Caco-2 (cell line): ENCODE data around the gene SCLT1. TPM values are rescaled to one million over a fixed set of nuclear protein-coding genes. Genes with fewer than 3 reads are reported as not detected.

Source experiments
- BruUV-seq: library from RNA; stranded (reverse); fragments of 400-500 nt; replicated peaks from 2 replicates; lab custom pipeline; 2021; lab: Mats Ljungman, UMichigan
- CTCF ChIA-PET: fragments of 300-600 bp; sonication (Branson Sonifier 250); formaldehyde crosslinking; loops from one replicate; lab custom pipeline; 2022; ENCODE audit warnings: antibody characterized with exemption; lab: Charles Lee
- POLR2A ChIA-PET: fragments of 300-600 bp; sonication (Branson Sonifier 250); formaldehyde crosslinking; loops from one replicate; lab custom pipeline; 2022; ENCODE audit warnings: antibody characterized with exemption; lab: Charles Lee
- DNase-seq, 2 experiments: peaks; one replicate each; pipeline versions ENCODE4 v3.0.0 to v3.0.0-alpha.2; 2020 to 2022
- H3K27me3 ChIP-seq: replicated peaks from 2 replicates; pipeline ENCODE4 v1.6.0; 2011; ENCODE audit warnings: low read length; ENCODE audit not compliant: control insufficient read depth, insufficient read depth
- H3K36me3 ChIP-seq: 2 replicates; pipeline ENCODE4 v1.5.1; 2011; ENCODE audit warnings: low read length; ENCODE audit not compliant: control insufficient read depth, insufficient read depth
- H3K4me1 ChIP-seq: fragments of 250-450 bp; sonication (Bioruptor Pico); 2 replicates; pipeline ENCODE4 v1.5.1; 2020; ENCODE audit warnings: mild to moderate bottlenecking
- H3K4me3 ChIP-seq: 2 replicates; pipeline ENCODE4 v1.5.1; 2011; ENCODE audit warnings: low read depth, mild to moderate bottlenecking, control low read depth, low read length
- H3K9me3 ChIP-seq: fragments of 250-450 bp; sonication (Bioruptor Pico); 2 replicates; pipeline ENCODE4 v1.5.1; 2020; ENCODE audit warnings: mild to moderate bottlenecking, moderate library complexity
- H3K27ac Mint-ChIP-seq: one replicate; pipeline ENCODE4 v1.8.0; 2022; ENCODE audit warnings: mixed read lengths; ENCODE audit not compliant: unreplicated experiment
- H3K27me3 Mint-ChIP-seq: one replicate; pipeline ENCODE4 v1.8.0; 2022; ENCODE audit warnings: mixed read lengths; ENCODE audit not compliant: insufficient read depth, unreplicated experiment
- H3K36me3 Mint-ChIP-seq: one replicate; pipeline ENCODE4 v1.8.0; 2022; ENCODE audit warnings: mild to moderate bottlenecking, mixed read lengths; ENCODE audit not compliant: insufficient read depth, unreplicated experiment
- H3K4me1 Mint-ChIP-seq: one replicate; pipeline ENCODE4 v1.8.0; 2022; ENCODE audit warnings: low read depth, mixed read lengths; ENCODE audit not compliant: unreplicated experiment
- H3K4me3 Mint-ChIP-seq: one replicate; pipeline ENCODE4 v1.8.0; 2022; ENCODE audit warnings: mild to moderate bottlenecking, moderate library complexity, mixed read lengths; ENCODE audit not compliant: unreplicated experiment
- H3K9me3 Mint-ChIP-seq: one replicate; pipeline ENCODE4 v1.8.0; 2022; ENCODE audit warnings: mixed read lengths; ENCODE audit not compliant: unreplicated experiment
- CTCF ChIP-seq, 2 experiments: fragments of 200-600 bp in 1 of 2; IDR thresholded peaks; 1 replicate in 1 of 2; 2 replicates in 1 of 2; pipeline versions ENCODE4 v1.5.1 to v1.8.0; 2011 to 2022; ENCODE audit warnings: antibody characterized with exemption in 1 of 2, control low read depth in 1 of 2, inconsistent platforms in 1 of 2, low read depth in 1 of 2, low read length in 1 of 2, mild to moderate bottlenecking in 1 of 2, moderate library complexity in 1 of 2; ENCODE audit not compliant: insufficient read depth in 1 of 2, severe bottlenecking in 1 of 2, unreplicated experiment in 1 of 2
- intact Hi-C: fragments of 100-400 bp; cut with micrococcal nuclease; formaldehyde crosslinking; loops from one replicate; pipeline ENCODE4 v1.10.0; 2022; ENCODE audit not compliant: unreplicated experiment
- total RNA-seq: library from RNA; stranded (reverse); gene quantifications from 2 replicates; pipeline ENCODE4 v1.2.3, GENCODE V29; 2022

SCLT1 gene
- total RNA-seq, 1 experiment from 2014 or later, result 9.3 TPM

GRCh38 chr4:128856246-128856645 lies 237.1 kb downstream of the SCLT1 start:
- H3K4me3 Mint-ChIP-seq, result no peak overlapping the region
- H3K36me3 Mint-ChIP-seq, result peaks cover 95% of the 10 kb centered on the region
- no peak for TF ChIP-seq CTCF (IDR thresholded peaks at IDR 0.05; ENCODE audit: insufficient read depth in 1 of 2, low read depth in 1 of 2, low read length in 1 of 2, severe bottlenecking in 1 of 2, unreplicated experiment in 1 of 2)
- POLR2A ChIA-PET, result no interaction called here
- H3K4me1 Mint-ChIP-seq, result no peaks in the 10 kb centered on the region
- no peak overlapping the region for H3K4me3 ChIP-seq
- no peak for DNase-seq
- intact Hi-C loops, result no loop called here
- no peaks in the 10 kb centered on the region for H3K36me3 ChIP-seq
- H3K27ac Mint-ChIP-seq, result no peak overlapping the region
- no peaks in the 10 kb centered on the region for H3K27me3 Mint-ChIP-seq
- CTCF ChIA-PET, result no interaction called here
- BruUV-seq, result no TSS peak
- no peaks in the 10 kb centered on the region for H3K27me3 ChIP-seq
- H3K4me1 ChIP-seq, result no peaks in the 10 kb centered on the region
- H3K9me3 Mint-ChIP-seq, result no peaks in the 10 kb centered on the region
- no peaks in the 10 kb centered on the region for H3K9me3 ChIP-seq

- no peaks in the 10 kb centered on the region for H3K4me1 ChIP-seq
- TF ChIP-seq CTCF (IDR thresholded peaks at IDR 0.05; ENCODE audit: insufficient read depth in 1 of 2, low read depth in 1 of 2, low read length in 1 of 2, severe bottlenecking in 1 of 2, unreplicated experiment in 1 of 2), result no peak
- H3K27ac Mint-ChIP-seq, result no peak overlapping the region
- H3K9me3 Mint-ChIP-seq, result no peaks in the 10 kb centered on the region
- CTCF ChIA-PET, result no interaction called here
- POLR2A ChIA-PET, result no interaction called here
- H3K27me3 Mint-ChIP-seq, result no peaks in the 10 kb centered on the region
- H3K4me1 Mint-ChIP-seq, result no peaks in the 10 kb centered on the region
- intact Hi-C loops, result no loop called here
- no peaks in the 10 kb centered on the region for H3K27me3 ChIP-seq
- H3K36me3 ChIP-seq, result no peaks in the 10 kb centered on the region
- no TSS peak for BruUV-seq
- no peaks in the 10 kb centered on the region for H3K9me3 ChIP-seq
- peaks cover 95% of the 10 kb centered on the region for H3K36me3 Mint-ChIP-seq
- no peak overlapping the region for H3K4me3 ChIP-seq
- DNase-seq, result no peak
- H3K4me3 Mint-ChIP-seq, result no peak overlapping the region
Observed at GRCh38 chr4:128855621-128856020, 237.7 kb downstream of the SCLT1 start.

GRCh38 chr4:128854433-128854832 lies 238.9 kb downstream of the SCLT1 start:
- no TSS peak for BruUV-seq
- CTCF ChIA-PET, result no interaction called here
- no peaks in the 10 kb centered on the region for H3K4me1 Mint-ChIP-seq
- H3K36me3 Mint-ChIP-seq, result peaks cover 95% of the 10 kb centered on the region
- Histone ChIP-seq H3K36me3 (no peaks in the 10 kb centered on the region), H3K27me3 (no peaks in the 10 kb centered on the region), H3K4me1 (no peaks in the 10 kb centered on the region), H3K4me3 (no peak overlapping the region), H3K9me3 (no peaks in the 10 kb centered on the region)
- intact Hi-C loops, result no loop called here
- POLR2A ChIA-PET, result interaction anchor here (0.5 kb wide), 1 partner anchor 42 kb away, joined by 3 read pairs; no protein-coding TSS in a partner anchor
- no peak overlapping the region for H3K4me3 Mint-ChIP-seq
- DNase-seq, result no peak
- no peaks in the 10 kb centered on the region for H3K9me3 Mint-ChIP-seq
- no peak overlapping the region for H3K27ac Mint-ChIP-seq
- no peak for TF ChIP-seq CTCF (IDR thresholded peaks at IDR 0.05; ENCODE audit: insufficient read depth in 1 of 2, low read depth in 1 of 2, low read length in 1 of 2, severe bottlenecking in 1 of 2, unreplicated experiment in 1 of 2)
- H3K27me3 Mint-ChIP-seq, result no peaks in the 10 kb centered on the region
